Choroid plexus epithelial cell (primary cell): ENCODE results near the gene MTR.

Experiments
- DNase-seq: peaks from one replicate; pipeline ENCODE4 v3.0.0-alpha.2; 2010; ENCODE audit warnings: low read depth
- H3K4me3 ChIP-seq: 2 replicates; pipeline ENCODE4 v1.5.1; 2011; ENCODE audit warnings: low read depth, mild to moderate bottlenecking, control low read depth, low read length, moderate library complexity
- CTCF ChIP-seq: conservative IDR thresholded peaks from 2 replicates; pipeline ENCODE4 v1.5.1; 2011; ENCODE audit warnings: low read depth, mild to moderate bottlenecking, control low read depth, inconsistent platforms, low read length, moderate library complexity

The MTR gene

GRCh38 chr1:236920286-236920894 is 125.3 kb downstream of the MTR start:
- DNase-seq = no peak
- no peak for TF ChIP-seq CTCF
- no peak overlapping the region for H3K4me3 ChIP-seq

- no peak for TF ChIP-seq CTCF
- DNase-seq = no peak
- H3K4me3 ChIP-seq = no peak overlapping the region
Measured at GRCh38 chr1:236921610-236922009, 126.5 kb downstream of the MTR start.

GRCh38 chr1:236922190-236922589 is 127.1 kb downstream of the MTR start:
- H3K4me3 ChIP-seq = no peak overlapping the region
- no peak for TF ChIP-seq CTCF
- DNase-seq = no peak

- H3K4me3 ChIP-seq = no peak overlapping the region
- DNase-seq = no peak
- no peak for TF ChIP-seq CTCF
Measured at GRCh38 chr1:236925386-236925785, 130.3 kb downstream of the MTR start.

GRCh38 chr1:236930503-236930902 is 135.4 kb downstream of the MTR start:
- no peak overlapping the region for H3K4me3 ChIP-seq
- DNase-seq = no peak
- no peak for TF ChIP-seq CTCF

- H3K4me3 ChIP-seq = no peak overlapping the region
- TF ChIP-seq CTCF = no peak
- no peak for DNase-seq
Measured at GRCh38 chr1:236938760-236939159, 143.7 kb downstream of the MTR start.

- no peak overlapping the region for H3K4me3 ChIP-seq
- no peak for TF ChIP-seq CTCF
- no peak for DNase-seq
Measured at GRCh38 chr1:236942431-236942830, 147.3 kb downstream of the MTR start.
